ENCODE data around the gene SNRPB2. TPM values are rescaled to one million over a fixed set of nuclear protein-coding genes. Genes with fewer than 3 reads are reported as not detected.

SNRPB2 gene
- total RNA-seq, 2 experiments from 2014 or later = 88.7 to 110 TPM

GRCh38 chr20:16709017-16709416, 20.8 kb upstream of the SNRPB2 start:
- Mint-ChIP-seq H3K9me3 (peaks cover 22% of the 10 kb centered on the region), H3K27me3 (peaks cover 13% of the 10 kb centered on the region), H3K36me3 (ENCODE audit: low read depth) (peaks cover 24% of the 10 kb centered on the region), H3K4me1 (peaks cover 35% of the 10 kb centered on the region), H3K27ac (peak overlapping the region; percentile 66), H3K4me3 (peak overlapping the region; percentile 34)
- ChIA-PET CTCF (interaction anchor here (1.3 to 1.8 kb wide), 2 partner anchors 14 to 19 kb away, joined by 3 to 5 read pairs; no protein-coding TSS in a partner anchor), POLR2A (no interaction called here)
- peak; percentile 66 for DNase-seq

- CTCF ChIA-PET = interaction anchor here (1.8 kb wide), 1 partner anchor 17 kb away, joined by 5 read pairs; no protein-coding TSS in a partner anchor
- POLR2A ChIA-PET = no interaction called here
- no peak overlapping the region for H3K4me3 Mint-ChIP-seq
- no peak for DNase-seq
- peaks cover 35% of the 10 kb centered on the region for H3K4me1 Mint-ChIP-seq
- peaks cover 21% of the 10 kb centered on the region for H3K36me3 Mint-ChIP-seq (ENCODE audit: low read depth)
- peaks cover 16% of the 10 kb centered on the region for H3K9me3 Mint-ChIP-seq
- H3K27ac Mint-ChIP-seq = no peak overlapping the region
- H3K27me3 Mint-ChIP-seq = peaks cover 26% of the 10 kb centered on the region
Measured at GRCh38 chr20:16710781-16711180, 19.0 kb upstream of the SNRPB2 start.

GRCh38 chr20:16711661-16712258, 18.1 kb upstream of the SNRPB2 start:
- Mint-ChIP-seq H3K4me3 (no peak overlapping the region), H3K27ac (no peak overlapping the region), H3K4me1 (peaks cover 35% of the 10 kb centered on the region), H3K36me3 (ENCODE audit: low read depth) (peaks cover 17% of the 10 kb centered on the region), H3K27me3 (peaks cover 26% of the 10 kb centered on the region), H3K9me3 (peaks cover 10% of the 10 kb centered on the region)
- DNase-seq = no peak
- POLR2A ChIA-PET = no interaction called here
- CTCF ChIA-PET = no interaction called here

GRCh38 chr20:16712511-16712947, 17.3 kb upstream of the SNRPB2 start:
- Mint-ChIP-seq H3K27me3 (peaks cover 26% of the 10 kb centered on the region), H3K36me3 (ENCODE audit: low read depth) (peaks cover 12% of the 10 kb centered on the region), H3K4me3 (no peak overlapping the region), H3K4me1 (peaks cover 34% of the 10 kb centered on the region), H3K9me3 (peaks cover 6% of the 10 kb centered on the region), H3K27ac (no peak overlapping the region)
- DNase-seq = no peak
- ChIA-PET CTCF (no interaction called here), POLR2A (no interaction called here)

GRCh38 chr20:16713066-16713465, 16.8 kb upstream of the SNRPB2 start:
- no peak for DNase-seq
- Mint-ChIP-seq H3K4me1 (peaks cover 28% of the 10 kb centered on the region), H3K27me3 (peaks cover 29% of the 10 kb centered on the region), H3K36me3 (ENCODE audit: low read depth) (peaks cover 7% of the 10 kb centered on the region), H3K27ac (no peak overlapping the region), H3K4me3 (no peak overlapping the region), H3K9me3 (peaks cover 2% of the 10 kb centered on the region)
- POLR2A ChIA-PET = no interaction called here
- CTCF ChIA-PET = no interaction called here

GRCh38 chr20:16714242-16714641, 15.6 kb upstream of the SNRPB2 start:
- CTCF ChIA-PET = no interaction called here
- no peak overlapping the region for H3K27ac Mint-ChIP-seq
- DNase-seq = no peak
- H3K4me3 Mint-ChIP-seq = no peak overlapping the region
- H3K27me3 Mint-ChIP-seq = peaks cover 29% of the 10 kb centered on the region
- POLR2A ChIA-PET = no interaction called here
- H3K4me1 Mint-ChIP-seq = peaks cover 17% of the 10 kb centered on the region
- H3K9me3 Mint-ChIP-seq = no peaks in the 10 kb centered on the region
- H3K36me3 Mint-ChIP-seq (ENCODE audit: low read depth) = peaks cover 2% of the 10 kb centered on the region

GRCh38 chr20:16714751-16715150, 15.1 kb upstream of the SNRPB2 start:
- Mint-ChIP-seq H3K9me3 (no peaks in the 10 kb centered on the region), H3K36me3 (ENCODE audit: low read depth) (no peaks in the 10 kb centered on the region), H3K4me3 (no peak overlapping the region), H3K27ac (no peak overlapping the region), H3K4me1 (peaks cover 12% of the 10 kb centered on the region), H3K27me3 (peaks cover 29% of the 10 kb centered on the region)
- no peak for DNase-seq
- ChIA-PET POLR2A (no interaction called here), CTCF (no interaction called here)

- Mint-ChIP-seq H3K4me3 (no peak overlapping the region), H3K27ac (no peak overlapping the region), H3K27me3 (peaks cover 39% of the 10 kb centered on the region), H3K4me1 (no peaks in the 10 kb centered on the region), H3K9me3 (no peaks in the 10 kb centered on the region), H3K36me3 (ENCODE audit: low read depth) (no peaks in the 10 kb centered on the region)
- ChIA-PET POLR2A (no interaction called here), CTCF (no interaction called here)
- no peak for DNase-seq
Measured at GRCh38 chr20:16719421-16719820, 10.4 kb upstream of the SNRPB2 start.

GRCh38 chr20:16729080-16729479, 746 bp upstream of the SNRPB2 start:
- peak overlapping the region; percentile 99 for H3K27ac Mint-ChIP-seq
- H3K4me1 Mint-ChIP-seq = peaks cover 43% of the 10 kb centered on the region
- peak overlapping the region; percentile 98 for H3K4me3 Mint-ChIP-seq
- POLR2A ChIA-PET = no interaction called here
- CTCF ChIA-PET = interaction anchor here (1.1 to 2.0 kb wide), 2 partner anchors 11 to 19 kb away, joined by 3 to 5 read pairs; no protein-coding TSS in a partner anchor
- H3K36me3 Mint-ChIP-seq (ENCODE audit: low read depth) = peaks cover 41% of the 10 kb centered on the region
- H3K9me3 Mint-ChIP-seq = peaks cover 7% of the 10 kb centered on the region
- peaks cover 17% of the 10 kb centered on the region for H3K27me3 Mint-ChIP-seq
- DNase-seq = no peak

GRCh38 chr20:16732506-16733152, 2.8 kb downstream of the SNRPB2 start:
- peaks cover 75% of the 10 kb centered on the region for H3K36me3 Mint-ChIP-seq (ENCODE audit: low read depth)

GRCh38 chr20:16740365-16741072, 10.7 kb downstream of the SNRPB2 start:
- Mint-ChIP-seq H3K4me1 (peaks cover 8% of the 10 kb centered on the region), H3K27ac (no peak overlapping the region), H3K27me3 (no peaks in the 10 kb centered on the region), H3K4me3 (no peak overlapping the region), H3K9me3 (no peaks in the 10 kb centered on the region), H3K36me3 (ENCODE audit: low read depth) (peaks cover 60% of the 10 kb centered on the region)
- POLR2A ChIA-PET = no interaction called here
- DNase-seq = no peak
- CTCF ChIA-PET = interaction anchor here (0.7 to 1.3 kb wide), 3 partner anchors 11 to 17 kb away, joined by 3 read pairs; partner anchors contain the start of gene SNRPB2

More at GRCh38 chr20:16732506-16733152, 2.8 kb downstream of the SNRPB2 start:
- Mint-ChIP-seq H3K9me3 (peaks cover 7% of the 10 kb centered on the region), H3K27ac (peak overlapping the region; percentile 81), H3K4me3 (peak overlapping the region; percentile 18), H3K4me1 (peaks cover 65% of the 10 kb centered on the region), H3K27me3 (peaks cover 3% of the 10 kb centered on the region)
- ChIA-PET POLR2A (no interaction called here), CTCF (interaction anchor here (0.6 to 0.9 kb wide), 2 partner anchors 11 to 219 kb away, joined by 3 to 4 read pairs; no protein-coding TSS in a partner anchor)
- peak; percentile 37 for DNase-seq

- Mint-ChIP-seq H3K4me1 (no peaks in the 10 kb centered on the region), H3K36me3 (ENCODE audit: low read depth) (peaks cover 35% of the 10 kb centered on the region), H3K27ac (no peak overlapping the region), H3K4me3 (no peak overlapping the region), H3K27me3 (peaks cover 11% of the 10 kb centered on the region), H3K9me3 (no peaks in the 10 kb centered on the region)
- DNase-seq = no peak
- POLR2A ChIA-PET = interaction anchor here (0.5 kb wide), 1 partner anchor 799 kb away, joined by 5 read pairs; no protein-coding TSS in a partner anchor
- CTCF ChIA-PET = no interaction called here
Measured at GRCh38 chr20:16744178-16744807, 14.5 kb downstream of the SNRPB2 start.

GRCh38 chr20:16745204-16745603, 15.4 kb downstream of the SNRPB2 start:
- peaks cover 16% of the 10 kb centered on the region for H3K27me3 Mint-ChIP-seq
- ChIA-PET CTCF (no interaction called here), POLR2A (no interaction called here)
- no peak for DNase-seq
- peaks cover 26% of the 10 kb centered on the region for H3K36me3 Mint-ChIP-seq (ENCODE audit: low read depth)
- H3K27ac Mint-ChIP-seq = no peak overlapping the region
- H3K9me3 Mint-ChIP-seq = no peaks in the 10 kb centered on the region
- H3K4me1 Mint-ChIP-seq = no peaks in the 10 kb centered on the region
- no peak overlapping the region for H3K4me3 Mint-ChIP-seq

Measured in activated CD4-positive, alpha-beta T cell treated with anti-CD3 and anti-CD28 coated beads, Interleukin-2, amount 10 ng/mL, durations not matched to agents 7 days and 5 days (primary cell).